SK-N-SH (cell line): Measurements from ENCODE around the gene CTNNB1. TPM values are rescaled to one million over a fixed set of nuclear protein-coding genes. Genes with fewer than 3 reads are reported as not detected.

Source experiments
- CTCF ChIA-PET: fragments of 300-600, 350-600 bp; formaldehyde crosslinking; extraction: SDS; loops from one replicate; lab custom pipeline; 2021; lab: Yijun Ruan, JAX
- POLR2A ChIA-PET: fragments of 350-600 bp; sonication (Branson Sonifier 250); formaldehyde crosslinking; extraction: SDS; loops from one replicate; lab custom pipeline; 2020; ENCODE audit warnings: antibody characterized with exemption, inconsistent platforms; lab: Yijun Ruan, JAX
- DNase-seq: peaks from one replicate; pipeline ENCODE4 v3.0.0; 2012
- H2AFZ ChIP-seq: fragments of 200-600 bp; sonication (generic); 2 replicates; pipeline ENCODE4 v1.8.1; 2016; ENCODE audit warnings: antibody characterized with exemption, mild to moderate bottlenecking, low read depth
- H3F3A ChIP-seq: fragments of 200-600 bp; sonication (generic); replicated peaks from 2 replicates; pipeline ENCODE3; 2016; ENCODE audit warnings: antibody characterized with exemption, mild to moderate bottlenecking; ENCODE audit not compliant: insufficient read depth
- H3K27ac ChIP-seq, 2 experiments: fragments of 200-500 bp in 1 of 2; fragments of 200-600 bp in 1 of 2; sonication (Bioruptor generic) in 1 of 2; sonication (generic), shearing (Covaris generic) in 1 of 2; 2 replicates each; pipeline versions ENCODE4 v1.5.1 to v1.6.1; 2014 to 2016; ENCODE audit warnings: low read depth in 2 of 2, inconsistent platforms in 1 of 2, low read length in 1 of 2, mild to moderate bottlenecking in 1 of 2, mixed read lengths in 1 of 2
- H3K27me3 ChIP-seq: fragments of 200-600 bp; sonication (generic), shearing (Covaris generic); 2 replicates; pipeline ENCODE4 v1.6.1; 2016; ENCODE audit warnings: mixed run types; ENCODE audit not compliant: insufficient read depth
- H3K36me3 ChIP-seq, 2 experiments: fragments of 200-500 bp in 1 of 2; fragments of 200-600 bp in 1 of 2; sonication (Bioruptor generic) in 1 of 2; sonication (generic) in 1 of 2; replicated peaks in 1 of 2; 2 replicates each; pipeline versions ENCODE3 to v1.5.1; 2014 to 2016; ENCODE audit warnings: low read length in 1 of 2, mild to moderate bottlenecking in 1 of 2; ENCODE audit not compliant: insufficient read depth in 2 of 2, control insufficient read depth in 1 of 2
- H3K4me1 ChIP-seq, 2 experiments: fragments of 200-500 bp in 1 of 2; fragments of 200-600 bp in 1 of 2; sonication (Bioruptor generic) in 1 of 2; sonication (generic), shearing (Covaris generic) in 1 of 2; 2 replicates each; pipeline versions ENCODE4 v1.5.1 to v1.6.1; 2014 to 2016; ENCODE audit warnings: low read depth in 1 of 2, low read length in 1 of 2, mixed run types in 1 of 2; ENCODE audit not compliant: insufficient read depth in 2 of 2, control insufficient read depth in 1 of 2
- H3K4me2 ChIP-seq: fragments of 200-600 bp; sonication (generic), shearing (Covaris generic); 2 replicates; pipeline ENCODE4 v1.6.1; 2017; ENCODE audit warnings: mixed run types
- H3K4me3 ChIP-seq, 2 experiments: fragments of 200-500 bp in 1 of 2; fragments of 200-600 bp in 1 of 2; sonication (Bioruptor generic) in 1 of 2; sonication (generic), shearing (Covaris generic) in 1 of 2; 2 replicates each; pipeline versions ENCODE4 v1.5.1 to v1.8.1; 2014 to 2016; ENCODE audit warnings: low read depth in 2 of 2, inconsistent platforms in 1 of 2, low read length in 1 of 2, mild to moderate bottlenecking in 1 of 2, mixed read lengths in 1 of 2, moderate library complexity in 1 of 2
- H3K79me2 ChIP-seq: fragments of 200-600 bp; sonication (generic); 2 replicates; pipeline ENCODE4 v1.8.1; 2017; ENCODE audit warnings: mild to moderate bottlenecking; ENCODE audit not compliant: insufficient read depth
- H3K9ac ChIP-seq: fragments of 200-600 bp; sonication (generic); 2 replicates; pipeline ENCODE4 v1.6.1; 2017; ENCODE audit warnings: mixed run types
- H3K9me2 ChIP-seq: fragments of 200-600 bp; sonication (generic); 2 replicates; pipeline ENCODE4 v1.6.1; 2017; ENCODE audit warnings: mixed run types
- H3K9me3 ChIP-seq: fragments of 200-600 bp; sonication (generic); 2 replicates; pipeline ENCODE4 v1.6.1; 2017; ENCODE audit warnings: mixed run types, mild to moderate bottlenecking, moderate library complexity
- H4K20me1 ChIP-seq: fragments of 200-600 bp; sonication (generic); 2 replicates; pipeline ENCODE4 v1.6.1; 2017; ENCODE audit warnings: mild to moderate bottlenecking, mixed run types; ENCODE audit not compliant: insufficient read depth
- CTCF ChIP-seq: fragments of 200-600 bp; sonication (generic); IDR thresholded peaks from 2 replicates; pipeline ENCODE4 v1.6.1; 2017; ENCODE audit warnings: antibody characterized with exemption, mild to moderate bottlenecking, moderate library complexity
- GATA2 ChIP-seq: sonication (generic); formaldehyde crosslinking; IDR thresholded peaks from 2 replicates; pipeline ENCODE4 v1.5.0; 2020; ENCODE audit warnings: mild to moderate bottlenecking, missing genetic modification reagents
- JUND ChIP-seq: IDR thresholded peaks from 2 replicates; pipeline ENCODE4 v1.4.0; 2012
- MAX ChIP-seq: IDR thresholded peaks from 2 replicates; pipeline ENCODE4 v1.4.0; 2012; ENCODE audit warnings: low read depth
- MXI1 ChIP-seq: IDR thresholded peaks from 2 replicates; pipeline ENCODE4 v1.6.1; 2012; ENCODE audit warnings: mild to moderate bottlenecking, low read depth, low read length, improper control_type of control experiment
- NFIC ChIP-seq: IDR thresholded peaks from 2 replicates; pipeline ENCODE4 v1.4.0; 2012; ENCODE audit warnings: borderline replicate concordance
- NRF1 ChIP-seq: IDR thresholded peaks from 2 replicates; pipeline ENCODE4 v1.6.1; 2012; ENCODE audit warnings: low read depth, mild to moderate bottlenecking, low read length
- RAD21 ChIP-seq: IDR thresholded peaks from 2 replicates; pipeline ENCODE4 v1.6.1; 2012; ENCODE audit warnings: mild to moderate bottlenecking, low read length
- RCOR1 ChIP-seq: fragments of 150-350 bp; IDR thresholded peaks from 2 replicates; pipeline ENCODE4 v1.6.1; 2017; ENCODE audit warnings: antibody characterized with exemption, low read length
- REST ChIP-seq: IDR thresholded peaks from 2 replicates; pipeline ENCODE4 v1.6.1; 2012; ENCODE audit warnings: mild to moderate bottlenecking, low read depth, low read length, moderate library complexity
- RXRA ChIP-seq: IDR thresholded peaks from 2 replicates; pipeline ENCODE4 v1.4.0; 2012; ENCODE audit warnings: low read depth, mild to moderate bottlenecking, borderline replicate concordance
- TCF12 ChIP-seq: IDR thresholded peaks from 2 replicates; pipeline ENCODE4 v1.4.0; 2012
- USF1 ChIP-seq: IDR thresholded peaks from 2 replicates; pipeline ENCODE4 v1.4.0; 2012; ENCODE audit warnings: low read depth, borderline replicate concordance
- YY1 ChIP-seq: IDR thresholded peaks from 2 replicates; pipeline ENCODE4 v1.4.0; 2012; ENCODE audit warnings: low read depth, mild to moderate bottlenecking
- WGBS: methylation state at CpG from one replicate; pipeline ENCODE4 v1.1.6; 2017; ENCODE audit warnings: low lambda C conversion rate; 5-methylcytosine and 5-hydroxymethylcytosine counted together
- polyA plus RNA-seq, 3 experiments: library from polyadenylated mRNA; depleted of rRNA; stranded (reverse); fragments of >200 nt; gene quantifications; 2 replicates each; pipeline ENCODE4 v1.2.3, GENCODE V29; 2012

The CTNNB1 gene
- polyA plus RNA-seq, 1 of the 3 experiments (the other 2 are of a cell fraction) = 178 TPM

- no peaks in the 10 kb centered on the region for H3K27me3 ChIP-seq
- H3K4me3 ChIP-seq = peak overlapping the region; percentile 85 to 97
- no peaks in the 10 kb centered on the region for H3F3A ChIP-seq
- no peak for TF ChIP-seq CTCF
- no peak for TF ChIP-seq RCOR1
- TF ChIP-seq REST = no peak
- no peak for TF ChIP-seq RAD21
- TF ChIP-seq RXRA = no peak
- TF ChIP-seq GATA2 (CRISPR knock-in tag) = no peak
- TF ChIP-seq NRF1 = no peak
- TF ChIP-seq MXI1 = 0 out of 2 replicates have a peak, but pooled peaks have one; percentile 33
- 1% methylated on average over 20 of the region's 40 CpGs for WGBS
- H3K9ac ChIP-seq = peak overlapping the region; percentile 99
- no peaks in the 10 kb centered on the region for H3K9me2 ChIP-seq
- no peaks in the 10 kb centered on the region for H3K36me3 ChIP-seq
- POLR2A ChIA-PET = interaction anchor here (0.5 to 2.8 kb wide), 26 partner anchors 9 to 676 kb away, joined by 3 to 34 read pairs (median 4); partner anchors contain the start of gene ZNF621
- peaks cover 60% of the 10 kb centered on the region for H3K79me2 ChIP-seq
- H3K4me1 ChIP-seq = peaks cover 11 to 13% of the 10 kb centered on the region in 2 experiments; a peak in 3 of 4 replicates
- no peak overlapping the region for H2AFZ ChIP-seq
- CTCF ChIA-PET = interaction anchor here (0.6 to 6.5 kb wide), 5 partner anchors 13 to 616 kb away, joined by 3 to 61 read pairs (median 3); no protein-coding TSS in a partner anchor
- H3K9me3 ChIP-seq = no peaks in the 10 kb centered on the region
- H4K20me1 ChIP-seq = peaks cover 51% of the 10 kb centered on the region
- H3K27ac ChIP-seq = peak overlapping the region; percentile 90 to 97
- H3K4me2 ChIP-seq = peak overlapping the region; percentile 81
- DNase-seq = peak; percentile 85
Measured at GRCh38 chr3:41199866-41200668, 762 bp downstream of the CTNNB1 start.

GRCh38 chr3:41200669-41201021 is 1.3 kb downstream of the CTNNB1 start:
- Histone ChIP-seq H3K9me3 (no peaks in the 10 kb centered on the region), H3F3A (no peaks in the 10 kb centered on the region), H3K4me2 (peak overlapping the region; percentile 81), H4K20me1 (peaks cover 57% of the 10 kb centered on the region), H3K4me1 (peaks cover 13 to 14% of the 10 kb centered on the region in 2 experiments; a peak in 3 of 4 replicates), H3K27ac (peak overlapping the region; percentile 59 to 62; a peak in 3 of 4 replicates), H3K4me3 (peak overlapping the region; percentile 85 to 97), H2AFZ (no peak overlapping the region), H3K79me2 (peaks cover 65% of the 10 kb centered on the region), H3K9ac (peak overlapping the region; percentile 77), H3K36me3 (no peaks in the 10 kb centered on the region), H3K9me2 (no peaks in the 10 kb centered on the region), H3K27me3 (no peaks in the 10 kb centered on the region)
- TF ChIP-seq NFIC = no peak
- no peak; the same call in 1 of the 2 replicates for TF ChIP-seq MAX
- TF ChIP-seq TCF12 = peak; percentile 26; the same call in 1 of the 2 replicates
- 0 out of 2 replicates have a peak, but pooled peaks have one; percentile 7 for TF ChIP-seq MXI1
- no peak for TF ChIP-seq RCOR1
- no peak for TF ChIP-seq JUND
- no peak for TF ChIP-seq YY1
- TF ChIP-seq CTCF = no peak
- no peak for TF ChIP-seq USF1
- WGBS = 0% methylated on average over 7 of the region's 7 CpGs
- DNase-seq = no peak
- POLR2A ChIA-PET = interaction anchor here (2.8 kb wide), 1 partner anchor 616 kb away, joined by 34 read pairs; no protein-coding TSS in a partner anchor
- CTCF ChIA-PET = interaction anchor here (0.6 to 6.5 kb wide), 2 partner anchors 14 to 617 kb away, joined by 3 to 61 read pairs; no protein-coding TSS in a partner anchor
